NCI-H1417 (cell line): ENCODE data around the gene STOX2.
"Not testable (repeated sequence)": the region's sequence is repeated elsewhere in the genome, so short reads cannot be mapped to it uniquely, and the experiment has no call there.

Experiments
- DNase-seq, 3 experiments: peaks; one replicate each; lab custom pipeline; 2025; lab: John Stamatoyannopoulos, UW

STOX2 gene

DNA sequence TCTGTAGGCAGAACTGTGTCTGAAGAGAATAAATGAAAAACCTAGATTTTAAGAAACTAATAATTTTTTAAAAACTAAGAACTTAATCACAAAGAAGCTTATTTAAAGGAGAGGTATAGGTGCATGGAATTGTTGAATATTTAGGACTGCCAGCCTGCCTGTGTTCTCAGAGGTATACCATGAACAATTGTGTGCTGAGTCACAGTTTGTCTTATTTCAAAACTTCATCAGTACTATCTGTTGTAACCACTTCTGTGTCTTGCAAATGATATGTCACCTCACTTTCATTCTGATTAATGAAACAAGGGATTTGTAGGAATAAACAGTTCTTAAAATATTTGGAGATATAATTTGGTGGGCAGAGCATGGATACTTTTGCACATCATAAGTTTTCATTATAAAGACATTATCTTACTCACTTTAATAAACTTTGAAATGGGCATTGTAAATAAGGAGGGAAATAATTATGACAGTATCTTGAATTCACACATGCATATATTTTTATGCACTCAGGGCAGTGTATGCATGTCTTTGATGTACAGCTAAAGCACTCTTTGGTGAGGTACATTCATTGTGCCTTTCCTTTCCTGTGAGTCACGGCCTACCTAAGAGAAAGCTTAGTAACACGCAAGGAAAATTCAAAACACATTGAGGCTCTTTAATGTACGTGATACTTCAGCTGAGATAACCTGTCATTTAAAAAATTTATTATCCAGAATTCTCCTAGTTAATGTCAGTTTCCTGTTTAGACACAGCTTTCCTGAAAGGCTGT is 31.7 kb downstream of the STOX2 start:
- DNase-seq, result no peak

DNA sequence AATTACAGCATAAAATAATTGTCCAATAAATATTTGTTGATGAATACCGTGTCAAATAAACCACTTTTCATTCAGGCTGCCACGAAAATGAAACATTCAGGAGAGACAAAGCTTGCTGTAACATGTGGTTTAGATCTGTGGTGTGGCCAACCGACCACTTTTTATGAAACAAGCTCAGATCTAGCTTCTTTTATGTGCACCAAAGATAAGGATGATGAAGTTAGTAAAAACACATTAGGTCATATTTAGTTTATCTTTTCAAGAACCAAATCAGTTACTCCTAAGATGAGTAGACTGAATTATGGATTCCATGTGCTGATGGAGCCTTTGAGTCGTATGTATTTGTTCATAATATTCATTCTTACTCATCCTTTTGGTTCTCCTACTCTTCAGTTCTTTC is 35.8 kb downstream of the STOX2 start:
- DNase-seq, result no peak

DNA sequence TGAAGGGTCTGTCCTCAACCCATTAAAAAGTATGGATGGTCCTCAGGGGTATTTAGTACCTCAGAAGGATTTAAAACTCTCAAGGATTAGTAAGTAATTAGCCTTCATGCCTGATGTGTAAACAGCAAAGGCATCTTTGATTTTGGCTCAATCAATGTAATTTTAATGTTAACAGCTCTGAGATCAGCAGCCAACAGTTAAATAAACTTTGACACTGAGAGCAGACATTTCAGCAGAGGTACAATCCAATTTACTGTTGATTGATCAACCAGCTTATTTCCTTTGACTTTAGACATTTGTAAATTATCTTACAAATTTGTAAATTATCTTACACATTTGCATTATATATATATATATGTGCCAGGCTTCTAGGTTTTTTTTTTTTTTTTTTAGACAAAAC is 36.9 kb downstream of the STOX2 start:
- no peak for DNase-seq

DNA sequence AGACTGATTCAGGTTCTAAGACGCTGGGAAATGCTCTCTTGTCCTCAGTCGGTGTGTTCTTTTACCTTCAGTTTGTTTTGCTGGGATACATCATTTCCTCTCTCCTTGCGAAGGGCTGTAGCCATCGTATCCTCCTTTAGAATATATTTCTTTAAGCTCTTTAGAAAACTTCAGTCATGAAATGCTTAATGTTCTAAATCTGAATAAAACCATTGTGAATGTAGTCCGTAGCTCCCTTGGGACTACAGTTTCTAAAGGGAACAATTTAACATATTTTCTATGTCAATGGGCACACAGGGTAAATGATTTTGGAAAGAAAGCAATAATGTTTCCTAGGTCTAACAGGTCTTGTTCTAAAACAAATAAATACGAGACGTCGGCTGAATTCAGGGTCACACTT is 40.6 kb downstream of the STOX2 start:
- DNase-seq, result no peak

DNA sequence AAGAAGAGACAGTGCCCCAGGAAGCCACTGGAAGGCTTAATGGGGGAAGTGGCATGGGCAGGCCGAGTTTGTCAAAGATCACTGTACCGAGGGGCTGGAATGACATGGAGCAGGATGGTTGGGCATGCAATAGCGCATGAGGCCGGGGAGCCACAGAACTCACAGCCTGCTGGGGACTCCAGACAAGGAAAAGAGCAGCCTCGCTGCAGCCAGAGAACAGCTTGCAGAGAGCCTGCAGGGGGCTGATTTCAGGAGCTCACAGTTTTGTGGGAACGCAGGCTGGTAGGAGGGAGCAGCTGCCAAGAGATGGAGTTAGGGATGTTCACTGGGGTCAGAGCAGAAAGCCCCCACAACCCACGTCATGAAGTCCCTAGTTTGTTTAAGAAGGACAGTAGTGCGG is 45.4 kb downstream of the STOX2 start:
- DNase-seq, result no peak

DNA sequence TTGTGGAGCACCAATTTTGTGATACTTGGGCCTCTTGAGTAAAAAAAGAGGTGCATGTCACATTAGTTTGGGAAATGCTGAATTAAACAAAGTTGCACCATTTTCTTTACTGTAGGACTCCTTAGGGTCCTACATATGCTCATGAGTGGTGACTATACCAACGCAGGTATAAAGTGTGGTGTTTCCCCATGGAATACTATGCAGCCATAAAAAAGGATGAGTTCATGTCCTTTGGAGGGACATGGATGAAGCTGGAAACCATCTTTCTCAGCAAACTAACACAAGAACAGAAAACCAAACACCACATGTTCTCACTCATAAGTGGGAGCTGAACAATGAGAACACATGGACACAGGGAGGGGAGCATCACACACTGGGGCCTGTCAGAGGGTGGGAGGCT is 47.5 kb downstream of the STOX2 start:
- not testable (repeated sequence) for DNase-seq

DNA sequence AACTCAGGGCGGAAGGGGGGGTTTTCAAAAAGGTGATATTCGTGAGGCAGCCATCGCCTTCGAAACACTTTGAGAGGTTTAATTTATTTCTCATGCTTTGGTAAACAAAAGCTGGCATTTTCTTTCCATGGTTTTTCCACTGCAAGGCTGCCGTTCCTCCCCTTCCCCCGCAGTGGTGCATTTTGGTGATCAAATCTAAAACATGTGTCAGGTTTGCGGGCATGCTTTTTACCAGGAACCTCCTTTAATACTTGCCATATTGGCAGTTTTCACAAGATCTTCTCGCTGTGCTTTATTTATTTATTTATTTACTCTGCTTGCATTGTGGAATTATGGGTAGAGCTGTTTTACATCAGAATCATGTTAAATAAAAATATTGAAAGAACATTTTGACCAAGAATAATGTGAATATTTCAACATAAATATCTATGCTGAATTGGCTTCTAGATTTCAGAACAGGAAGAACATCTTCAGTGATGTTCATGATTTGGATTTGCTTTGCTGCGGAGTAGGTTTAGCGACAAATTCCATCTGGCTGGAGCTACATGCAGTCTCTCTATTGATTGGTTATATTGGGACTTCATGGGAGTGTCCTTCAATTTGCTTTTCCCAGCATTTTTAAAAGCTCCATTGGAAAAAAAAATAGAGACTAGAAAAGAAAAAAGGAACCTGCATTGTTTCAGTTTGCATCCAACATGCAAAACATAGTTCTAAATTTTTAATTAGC is 54.4 kb downstream of the STOX2 start:
- peak in 2 of 3 experiments; percentile 44 to 96 for DNase-seq

DNA sequence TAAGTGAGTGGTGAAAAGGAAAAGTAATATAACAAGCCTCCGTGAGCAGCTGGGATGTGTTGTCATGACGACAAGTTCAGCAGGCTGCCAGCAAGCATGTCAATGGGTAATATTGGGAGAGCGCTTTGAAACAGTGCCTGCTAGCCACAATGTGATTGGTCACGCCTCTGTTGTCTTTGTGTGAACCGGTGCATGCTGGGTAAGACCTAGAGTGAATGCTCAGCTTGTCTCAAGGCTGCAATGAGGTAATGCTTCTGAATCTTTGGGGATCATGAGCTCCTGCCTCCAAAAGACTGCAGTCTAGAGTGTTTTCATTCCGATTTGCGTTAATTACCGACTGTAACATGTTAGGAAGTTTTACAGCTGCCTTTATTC is 54.9 kb downstream of the STOX2 start:
- peak; percentile 61 to 98 (median 90) for DNase-seq

DNA sequence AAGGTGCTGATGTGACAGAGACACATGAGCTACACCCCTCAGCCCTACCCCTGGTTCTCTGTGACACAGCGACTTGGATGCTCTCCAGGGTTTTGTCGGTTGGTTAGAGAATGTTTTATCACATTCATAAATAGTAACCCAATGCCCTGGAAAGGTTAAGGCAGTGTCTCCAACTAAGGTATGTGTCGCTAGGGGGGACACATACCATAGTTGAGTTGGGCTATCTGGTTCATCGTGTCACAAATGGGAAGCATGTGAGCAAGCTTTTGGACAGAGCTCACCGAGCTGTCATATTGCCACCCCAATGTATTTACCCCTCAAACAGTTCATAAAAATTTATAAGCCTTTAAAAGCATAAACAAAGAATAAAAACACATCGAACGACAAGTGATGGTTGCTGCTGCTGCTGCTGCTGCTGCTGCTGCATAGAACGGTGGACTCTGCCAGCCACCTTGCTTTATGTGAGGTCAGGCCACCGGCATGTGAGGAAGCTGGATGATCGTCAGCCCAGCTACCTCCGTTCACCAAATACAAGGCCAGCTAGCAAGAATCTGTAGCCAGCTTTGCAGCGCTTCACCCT is 55.9 kb downstream of the STOX2 start:
- DNase-seq, result peak in 2 of 3 experiments; percentile 44 to 71

DNA sequence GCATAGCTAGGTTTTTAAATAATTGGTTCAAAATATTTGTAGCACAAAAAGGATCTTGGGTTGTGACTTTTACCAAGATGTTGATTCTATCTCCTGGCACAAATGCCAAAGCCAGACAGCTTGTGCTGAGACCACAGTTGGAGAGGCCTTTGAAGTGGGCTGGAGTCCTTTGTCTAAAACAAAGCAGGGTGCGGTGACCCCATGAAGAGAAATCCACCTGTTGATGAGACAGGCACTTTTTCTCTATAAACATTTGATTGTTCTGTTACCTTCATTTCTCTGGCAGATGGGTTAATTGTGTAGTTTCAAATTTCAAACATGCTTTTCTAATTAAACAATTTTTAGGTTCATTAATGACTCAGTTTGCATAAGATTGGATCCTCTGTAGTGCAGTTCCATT is 56.7 kb downstream of the STOX2 start:
- peak; percentile 15 to 82 (median 38) for DNase-seq

DNA sequence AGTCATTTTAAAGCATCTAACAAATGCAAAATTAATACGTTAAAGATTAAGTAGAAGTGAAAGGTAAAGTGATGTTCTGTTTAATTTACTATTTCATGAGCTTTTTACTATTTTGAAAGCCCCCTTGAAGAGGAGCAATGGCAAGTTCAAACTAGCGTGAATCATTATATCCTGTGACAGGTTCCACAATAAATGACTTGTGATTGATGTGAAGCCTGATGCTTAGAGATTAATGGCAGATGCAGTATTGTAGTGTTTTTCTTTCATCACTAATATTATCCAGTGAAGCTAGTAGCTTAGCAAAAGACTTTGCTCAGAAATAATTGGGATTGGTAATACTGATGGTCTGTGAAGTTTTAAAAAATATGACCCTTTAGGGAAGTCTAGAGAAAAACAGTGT is 57.3 kb downstream of the STOX2 start:
- peak in 2 of 3 experiments; percentile 4 to 72 for DNase-seq

DNA sequence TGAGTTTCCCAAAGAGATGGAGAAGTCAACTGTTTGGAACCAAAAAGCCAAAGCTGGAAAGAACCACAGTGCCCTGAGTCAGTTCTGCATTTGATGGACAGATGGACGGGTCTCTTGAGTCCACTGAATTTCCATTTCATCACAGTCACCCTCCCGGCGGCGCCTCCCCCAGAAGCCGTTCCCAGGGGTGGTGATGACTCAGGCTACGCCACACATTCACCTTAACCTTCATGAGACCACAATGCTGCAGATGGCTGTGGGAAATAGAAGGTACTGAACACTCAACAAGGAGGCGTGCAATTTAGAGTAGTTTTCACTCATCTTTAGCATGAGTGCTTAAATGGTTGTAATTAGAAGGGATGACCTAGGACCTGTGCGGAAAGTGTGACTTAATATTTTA is 61.3 kb downstream of the STOX2 start:
- DNase-seq, result no peak

DNA sequence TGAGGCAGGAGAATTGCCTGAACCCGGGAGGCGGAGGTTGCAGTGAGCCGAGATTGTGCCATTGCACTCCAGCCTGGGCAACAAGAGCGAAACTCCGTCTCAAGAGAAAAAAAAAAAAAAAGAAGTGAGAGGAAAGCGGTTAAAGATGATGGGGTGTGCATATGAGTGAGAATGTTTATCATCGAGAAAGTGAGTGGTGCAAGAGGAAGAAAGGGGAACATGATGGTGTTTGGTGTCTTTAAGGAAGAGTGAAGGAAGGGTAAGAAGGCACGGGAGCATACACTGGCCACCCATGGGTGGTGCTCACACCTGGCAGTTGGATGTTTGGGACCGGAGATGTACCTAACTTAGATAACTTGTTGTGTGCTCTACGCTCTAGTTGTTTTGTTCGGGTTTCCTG is 62.2 kb downstream of the STOX2 start:
- DNase-seq, result no peak

DNA sequence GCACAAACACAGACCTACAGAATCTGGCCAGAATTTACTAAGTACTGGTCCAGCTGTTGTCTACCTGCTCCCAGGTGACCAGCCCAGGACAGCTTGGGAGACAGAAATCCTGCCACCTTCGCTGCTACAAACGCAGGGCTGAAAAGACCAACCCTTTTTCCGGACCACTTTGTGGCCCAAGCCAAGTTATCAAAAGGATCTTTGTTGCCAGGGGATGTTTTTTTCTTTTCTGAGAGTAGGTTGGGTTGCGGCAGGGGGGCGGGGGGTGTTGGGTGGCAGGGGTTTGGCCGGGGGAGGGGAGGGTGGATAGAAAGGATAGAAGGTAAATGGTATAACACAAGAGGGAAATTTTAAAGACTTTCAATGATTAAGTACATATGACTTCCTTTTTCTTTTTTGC is 63.4 kb downstream of the STOX2 start:
- no peak for DNase-seq

DNA sequence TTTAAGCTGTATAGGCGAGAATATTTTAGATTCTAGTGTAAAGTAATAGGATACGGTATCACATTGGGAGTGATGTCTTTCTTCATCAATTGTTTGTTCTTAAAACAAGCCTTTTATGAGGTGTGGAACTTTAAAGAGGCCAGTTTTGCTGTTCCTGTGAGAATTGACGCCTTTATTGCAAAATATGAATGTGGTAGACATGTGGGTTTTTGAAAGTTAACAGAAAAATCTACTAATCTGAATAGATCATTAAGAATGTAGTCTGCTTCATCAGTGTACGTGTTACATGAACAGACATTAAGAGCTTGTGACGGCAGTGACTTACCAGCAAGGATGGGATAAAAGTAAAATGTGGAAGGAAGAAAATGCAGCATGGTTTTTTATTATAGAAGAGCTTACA is 63.8 kb downstream of the STOX2 start:
- no peak for DNase-seq

DNA sequence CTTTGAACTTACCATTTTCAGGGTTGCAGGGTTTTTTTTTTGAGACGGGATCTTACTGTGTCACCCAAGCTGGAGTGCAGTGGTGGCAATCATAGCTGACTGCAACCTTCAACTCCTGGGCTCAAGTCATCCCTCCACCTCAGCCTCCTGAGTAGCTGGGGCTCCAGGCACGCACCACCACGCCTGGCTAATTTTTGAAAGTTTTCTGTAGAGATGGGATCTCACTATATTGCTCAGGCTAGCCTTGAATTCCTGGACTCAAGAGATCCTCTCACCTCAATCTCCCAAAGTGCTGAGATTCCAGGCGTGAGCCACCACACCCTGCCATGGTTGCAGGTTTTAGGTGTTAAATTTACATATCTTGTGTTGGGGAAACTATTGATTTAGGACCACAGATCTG is 64.5 kb downstream of the STOX2 start:
- DNase-seq, result no peak

DNA sequence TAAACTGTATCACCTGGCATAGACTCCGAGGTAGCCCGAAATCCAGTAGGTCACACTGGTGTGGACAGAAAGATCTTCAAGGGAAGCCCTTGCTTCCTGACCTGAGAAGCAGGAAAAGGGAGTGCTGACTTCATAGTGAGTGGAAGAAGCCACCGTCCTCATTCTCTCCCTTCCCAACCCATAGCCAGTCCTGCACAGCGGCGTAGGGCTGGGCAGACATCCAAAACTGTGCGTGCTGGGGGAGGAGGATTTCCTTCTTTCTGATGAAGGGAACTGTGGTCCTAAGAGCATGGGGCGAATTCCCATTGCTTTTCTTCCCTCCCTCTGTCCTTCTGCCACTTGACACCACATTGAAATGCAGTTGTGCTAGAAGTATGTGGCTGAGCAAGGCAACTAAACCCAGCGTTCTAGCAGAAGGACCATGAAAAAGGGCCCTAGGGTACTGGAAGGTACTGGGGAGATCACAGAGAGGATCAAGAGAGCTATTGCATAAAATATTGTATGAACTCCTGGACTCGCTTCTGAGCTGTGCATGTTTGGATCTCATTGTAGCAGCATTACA is 66.9 kb downstream of the STOX2 start:
- DNase-seq, result no peak

DNA sequence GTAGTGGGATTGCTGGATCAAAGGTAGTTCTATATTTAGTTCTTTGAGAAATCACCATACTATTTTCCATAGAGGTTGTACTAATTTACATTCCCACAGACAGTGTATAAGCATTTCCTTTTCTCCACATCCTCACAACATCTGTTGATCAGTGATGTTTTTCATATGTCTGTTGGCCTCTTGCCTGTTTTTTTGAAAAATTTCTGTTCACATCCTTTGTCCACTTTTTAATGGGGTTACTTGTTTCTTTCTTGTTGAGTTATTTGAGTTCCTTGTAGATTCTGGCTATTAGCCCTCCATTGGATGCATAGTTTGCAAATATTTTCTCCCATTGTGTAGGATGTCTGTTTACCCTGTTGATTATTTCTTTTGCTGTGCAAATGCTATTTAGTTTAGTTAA is 72.6 kb downstream of the STOX2 start:
- DNase-seq, result no peak

DNA sequence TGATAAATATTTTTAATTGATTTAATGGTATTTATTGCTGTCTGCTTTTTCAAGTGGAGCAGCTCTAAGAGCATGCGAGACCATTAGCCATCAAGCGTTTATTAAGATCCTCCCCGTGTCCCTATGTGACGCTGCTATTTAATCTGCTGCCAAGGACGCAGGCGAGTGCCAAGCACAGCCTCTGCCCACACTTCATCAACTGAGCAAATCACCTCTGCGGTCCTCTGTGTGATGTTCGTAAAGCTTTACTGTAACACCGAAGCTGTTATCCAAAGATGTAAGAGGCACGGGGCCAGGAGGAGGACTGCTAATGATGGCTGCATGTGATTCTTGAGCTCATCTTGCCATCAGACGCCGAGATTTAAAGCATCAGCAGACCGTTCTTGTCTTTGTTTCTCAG is 79.5 kb downstream of the STOX2 start:
- DNase-seq, result no peak

DNA sequence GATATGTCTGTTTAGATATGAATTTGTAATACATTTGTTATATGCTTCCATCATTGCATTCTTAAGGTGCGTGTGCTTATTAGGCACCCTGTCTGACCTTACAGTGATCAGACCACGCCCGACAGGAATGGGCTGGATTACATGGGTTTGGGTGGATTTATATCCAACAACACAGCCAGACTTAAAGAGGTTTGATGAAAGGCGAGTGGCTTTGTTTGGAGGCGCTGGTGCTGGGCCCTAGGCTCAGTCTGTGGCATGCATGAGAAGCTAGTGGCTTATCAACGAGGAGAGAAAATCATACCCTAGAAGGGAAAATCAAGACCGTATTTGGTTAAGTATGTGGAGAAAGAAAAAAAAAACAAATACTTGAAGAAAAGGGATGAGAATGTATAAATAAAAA is 80.7 kb downstream of the STOX2 start:
- no peak for DNase-seq

DNA sequence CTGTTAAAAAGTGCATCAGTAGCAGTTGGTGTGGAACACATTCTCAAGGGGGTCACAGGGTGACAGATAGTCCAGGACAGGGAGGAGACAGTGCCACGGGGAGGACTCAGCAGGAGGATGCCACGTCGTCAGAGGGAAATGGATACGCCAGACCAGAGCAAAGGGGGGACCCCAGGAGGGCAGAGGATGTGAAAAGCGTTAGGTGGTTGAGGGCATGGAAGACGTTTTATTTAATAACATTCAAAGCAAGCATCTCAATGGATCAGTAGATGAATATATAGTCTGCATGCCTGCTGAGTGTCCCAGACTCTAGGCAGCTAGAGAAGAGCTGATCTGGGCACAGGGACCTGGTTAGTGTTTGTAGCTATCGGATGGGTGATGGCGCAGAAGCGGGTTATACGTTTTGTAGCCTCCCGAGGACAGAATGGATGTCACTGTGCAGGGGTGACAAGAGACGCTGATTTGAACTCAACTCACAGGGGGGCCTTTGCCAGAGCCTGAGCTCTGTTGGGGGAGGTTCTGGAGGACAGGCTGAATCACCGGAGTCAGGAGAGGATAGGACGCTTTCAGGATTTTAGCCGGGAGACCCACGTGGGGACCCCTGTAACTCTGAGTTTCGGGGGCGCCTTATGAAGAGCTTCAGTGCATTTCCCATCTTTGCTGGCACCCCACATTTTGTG is 81.3 kb downstream of the STOX2 start:
- DNase-seq, result no peak
